MV-4-11 (cell line): ENCODE results near the gene CYP2F1.
"Not testable (repeated sequence)": the region's sequence is repeated elsewhere in the genome, so short reads cannot be mapped to it uniquely, and the experiment has no call there.

Source experiments
- DNase-seq: peaks from one replicate; lab custom pipeline; 2025; lab: John Stamatoyannopoulos, UW

Gene CYP2F1

DNA sequence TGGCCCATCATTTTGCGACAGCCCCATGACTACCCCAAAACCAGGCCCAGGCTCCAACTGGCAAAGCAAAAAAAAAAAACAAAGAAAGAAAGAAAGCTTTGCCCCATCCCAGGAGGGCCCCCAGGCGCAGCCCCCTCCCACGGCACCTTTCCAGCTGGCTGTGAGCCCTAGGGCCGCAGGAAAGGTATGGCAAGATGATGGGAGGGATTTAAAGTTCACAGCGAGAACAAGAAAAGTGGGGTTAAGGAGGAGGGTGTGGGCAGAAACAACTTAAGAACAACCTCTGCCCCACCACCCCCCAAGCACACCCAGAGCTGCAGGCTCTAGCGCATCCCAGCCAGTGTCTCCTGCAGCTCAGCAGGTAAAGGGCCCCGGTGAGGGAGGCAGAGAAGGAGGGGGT is at the start of gene CYP2F1:
CYP2F1 (plus strand) TSS at position 301 of the 400 bp plus-strand sequence. CDS start 1,757 bp downstream, outside the sequence.
- DNase-seq: no peak

DNA sequence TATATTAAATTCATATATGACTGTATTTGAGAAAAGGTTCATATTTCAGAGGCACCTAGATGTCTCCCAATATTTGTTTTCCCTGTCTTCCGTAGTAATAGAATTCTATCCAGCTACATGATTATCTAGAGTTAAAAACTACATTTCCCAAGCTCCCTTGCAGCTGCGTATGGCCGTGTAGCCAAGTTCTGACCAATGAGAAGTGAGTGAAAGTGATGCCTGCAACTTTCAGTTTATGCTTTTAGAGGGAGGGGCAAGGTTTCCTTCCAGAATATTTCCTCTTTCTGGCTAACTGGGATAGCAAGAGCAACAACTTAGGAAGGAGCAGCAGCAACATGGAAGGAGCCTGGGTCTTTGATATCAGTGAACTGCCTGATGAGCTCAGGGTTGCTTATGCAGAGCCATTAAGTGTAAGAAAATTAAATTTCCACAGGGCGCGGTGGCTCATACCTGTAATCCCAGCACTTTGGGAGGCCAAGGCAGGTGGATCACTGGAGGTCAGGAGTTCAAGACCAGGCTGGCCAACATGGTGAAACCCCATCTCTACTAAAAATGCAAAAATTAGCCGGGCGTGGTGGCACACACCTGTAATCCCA is 49.2 kb upstream of the CYP2F1 start:
- DNase-seq: peak; percentile 20

- peak; percentile 46 for DNase-seq
Measured at GRCh38 chr19:41076286-41076685, 37.9 kb upstream of the CYP2F1 start.

DNA sequence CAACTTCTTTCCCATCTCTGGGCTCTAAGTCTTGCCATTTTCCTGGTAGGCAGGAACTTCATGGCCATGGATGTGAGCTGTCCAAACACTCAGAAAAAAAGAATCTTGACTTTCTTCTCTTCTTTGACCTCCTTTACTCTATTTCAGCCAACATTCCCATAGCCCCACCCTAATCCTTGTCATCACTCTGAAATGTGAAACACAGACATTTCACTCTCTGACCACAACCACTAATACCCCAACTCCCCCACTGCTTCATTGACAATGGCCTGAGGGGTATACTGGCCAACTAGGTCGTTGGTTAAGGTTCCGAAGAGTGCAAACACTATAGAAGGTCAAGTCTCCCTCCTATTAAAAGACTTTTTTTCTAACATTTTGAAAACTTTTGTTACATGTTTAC is 30.7 kb upstream of the CYP2F1 start:
- no peak for DNase-seq

- DNase-seq: no peak
Measured at GRCh38 chr19:41085748-41086415, 28.4 kb upstream of the CYP2F1 start.

DNA sequence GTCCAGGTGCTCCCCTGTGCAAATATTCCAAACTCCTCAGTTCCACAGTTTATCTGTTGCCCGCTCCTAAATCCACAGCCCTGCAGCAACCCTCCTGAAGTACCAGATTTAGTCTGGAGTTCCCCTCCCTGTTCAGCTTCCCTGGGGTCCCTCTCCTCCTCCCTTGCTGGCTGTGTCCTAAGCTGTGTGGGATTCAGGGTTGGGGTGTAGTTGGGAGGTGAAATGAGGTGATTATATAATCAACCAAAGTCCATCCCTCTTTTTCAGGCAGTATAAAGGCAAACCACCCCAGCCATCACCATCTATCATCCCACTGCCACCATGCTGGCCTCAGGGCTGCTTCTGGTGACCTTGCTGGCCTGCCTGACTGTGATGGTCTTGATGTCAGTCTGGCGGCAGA is 26.1 kb upstream of the CYP2F1 start, which contains the start of gene CYP2A13:
CYP2A13 (plus strand) TSS at position 301 of the 400 bp plus-strand sequence; CDS start at position 322, 21 bp downstream.
- DNase-seq: no peak

GRCh38 chr19:41089959-41090358 is 24.3 kb upstream of the CYP2F1 start:
- no peak for DNase-seq

DNA sequence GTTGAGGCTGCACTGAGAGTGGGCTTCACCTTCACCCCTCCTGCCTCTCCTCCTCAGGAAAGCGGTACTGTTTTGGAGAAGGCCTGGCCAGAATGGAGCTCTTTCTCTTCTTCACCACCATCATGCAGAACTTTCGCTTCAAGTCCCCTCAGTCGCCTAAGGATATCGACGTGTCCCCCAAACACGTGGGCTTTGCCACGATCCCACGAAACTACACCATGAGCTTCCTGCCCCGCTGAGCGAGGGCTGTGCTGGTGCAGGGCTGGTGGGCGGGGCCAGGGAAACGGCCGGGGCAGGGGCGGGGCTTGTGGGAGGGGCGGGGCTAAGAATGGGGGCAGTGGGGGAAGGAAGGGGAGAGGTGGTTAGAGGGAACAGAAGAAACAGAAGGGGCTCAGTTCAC is 18.5 kb upstream of the CYP2F1 start:
- no peak for DNase-seq

GRCh38 chr19:41096353-41096752 is 17.9 kb upstream of the CYP2F1 start:
- no peak for DNase-seq

DNA sequence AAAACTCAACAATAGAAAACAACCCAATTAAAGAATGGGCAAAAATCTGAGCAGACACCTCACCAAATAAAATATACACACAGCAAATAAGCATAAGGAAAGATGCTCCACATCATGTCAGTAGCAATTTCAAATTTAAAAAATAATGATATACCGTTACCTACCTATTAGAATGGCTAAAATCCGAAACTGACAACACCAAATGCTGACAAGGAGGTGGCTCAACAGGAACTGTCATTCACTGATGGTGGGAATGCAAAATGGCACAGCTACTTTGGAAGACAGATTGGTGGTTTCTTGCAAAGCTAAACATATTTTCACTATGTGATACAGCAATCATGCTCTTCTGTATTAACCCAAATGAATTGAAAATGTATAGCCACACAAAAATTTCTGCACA is 16.9 kb upstream of the CYP2F1 start:
- DNase-seq: no peak

GRCh38 chr19:41098762-41099161 is 15.5 kb upstream of the CYP2F1 start:
- no peak for DNase-seq

DNA sequence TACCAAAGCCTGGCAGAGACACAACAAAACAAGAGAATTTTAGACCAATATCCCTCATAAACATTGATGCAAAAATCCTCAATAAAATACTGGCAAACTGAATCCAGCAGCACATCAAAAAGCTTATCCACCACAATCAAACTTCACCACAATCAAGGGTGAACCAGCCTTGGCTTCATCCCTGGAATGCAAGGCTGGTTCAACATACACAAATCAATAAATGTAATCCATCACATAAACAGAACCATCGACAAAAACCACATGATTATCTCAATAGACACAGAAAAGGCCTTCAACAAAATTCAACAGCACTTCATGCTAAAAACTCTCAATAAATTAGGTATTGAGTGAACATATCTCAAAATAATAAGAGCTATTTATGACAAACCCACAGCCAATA is 12.0 kb upstream of the CYP2F1 start:
- DNase-seq: not testable (repeated sequence)

DNA sequence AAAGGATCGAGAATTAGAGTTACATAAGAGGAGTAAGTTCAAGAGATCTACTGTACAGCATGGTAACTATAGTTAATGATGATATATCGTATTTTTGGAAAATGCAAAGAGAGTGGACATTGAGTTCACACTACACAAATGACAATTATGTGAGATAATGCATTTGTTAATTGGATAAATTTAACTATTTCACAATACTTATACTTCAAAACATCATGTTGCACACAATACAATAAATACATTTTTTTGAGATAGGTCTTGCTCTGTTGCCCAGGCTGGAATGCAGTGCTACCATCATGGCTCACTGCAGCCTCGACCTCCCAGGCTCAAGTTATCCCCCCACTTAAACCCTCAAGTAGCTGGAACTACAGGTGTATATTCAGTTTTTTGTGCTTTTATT is 8.1 kb upstream of the CYP2F1 start:
- no peak for DNase-seq

DNA sequence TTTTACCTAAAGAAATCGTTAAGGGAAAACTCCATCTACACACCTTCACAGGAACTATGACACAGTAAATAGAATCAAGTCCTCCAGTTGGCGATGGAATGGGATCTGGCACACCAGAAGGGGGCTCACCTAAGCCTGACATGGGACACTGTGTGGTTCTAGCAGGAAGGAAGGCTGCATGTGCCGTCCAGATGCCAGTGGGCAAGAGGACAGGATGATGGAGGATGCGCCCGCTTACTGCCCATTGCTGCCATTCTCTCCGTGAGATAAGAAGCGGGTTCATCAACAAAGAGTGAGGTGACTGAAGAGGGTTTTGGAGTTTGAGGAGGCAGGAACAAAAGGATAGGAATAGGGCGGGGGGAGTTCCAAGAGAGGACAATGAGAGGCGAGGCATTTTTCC is 2.9 kb upstream of the CYP2F1 start:
- no peak for DNase-seq

DNA sequence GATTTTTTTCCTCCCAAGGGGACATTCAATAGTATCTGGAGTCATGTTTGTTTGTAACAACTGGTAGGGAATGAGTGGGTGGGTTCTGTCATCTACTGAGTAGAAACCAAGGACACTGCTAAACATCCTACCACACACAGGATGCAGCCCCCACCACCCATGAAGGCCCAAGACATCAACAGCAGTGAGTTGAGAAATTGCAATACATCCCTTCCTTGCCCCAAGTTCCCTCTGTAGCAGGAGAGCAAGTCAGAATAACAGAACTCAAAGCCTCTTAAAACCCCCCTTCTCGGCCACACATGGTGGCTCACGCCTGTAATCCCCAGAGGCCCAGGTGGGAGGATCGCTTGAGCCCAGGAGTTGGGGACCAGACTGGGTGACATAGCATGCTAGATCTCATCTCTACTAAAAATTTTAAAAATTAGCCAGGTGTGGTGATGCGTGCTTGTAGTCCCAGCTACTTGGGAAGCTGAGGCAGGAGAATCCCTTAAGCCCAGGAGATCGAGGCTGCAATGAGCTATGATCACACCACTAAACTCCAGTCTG is 2.4 kb upstream of the CYP2F1 start:
- DNase-seq: no peak

GRCh38 chr19:41112728-41113290 is 1.4 kb upstream of the CYP2F1 start:
- no peak for DNase-seq

DNA sequence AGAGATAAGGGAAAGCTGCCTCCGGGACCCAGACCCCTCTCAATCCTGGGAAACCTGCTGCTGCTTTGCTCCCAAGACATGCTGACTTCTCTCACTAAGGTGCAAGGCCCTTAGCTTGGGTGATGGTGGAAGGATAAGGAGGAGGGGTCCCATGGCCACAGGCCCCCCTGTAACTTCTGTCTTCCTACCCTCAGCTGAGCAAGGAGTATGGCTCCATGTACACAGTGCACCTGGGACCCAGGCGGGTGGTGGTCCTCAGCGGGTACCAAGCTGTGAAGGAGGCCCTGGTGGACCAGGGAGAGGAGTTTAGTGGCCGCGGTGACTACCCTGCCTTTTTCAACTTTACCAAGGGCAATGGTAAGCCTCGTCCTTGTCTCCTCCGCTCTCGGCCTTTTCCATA is 2.0 kb downstream of the CYP2F1 start:
- no peak for DNase-seq

- peak; percentile 98 for DNase-seq
Measured at GRCh38 chr19:41120929-41121911, 7.0 kb downstream of the CYP2F1 start.

- DNase-seq: not testable (repeated sequence)
Measured at GRCh38 chr19:41122846-41123245, 8.6 kb downstream of the CYP2F1 start.

DNA sequence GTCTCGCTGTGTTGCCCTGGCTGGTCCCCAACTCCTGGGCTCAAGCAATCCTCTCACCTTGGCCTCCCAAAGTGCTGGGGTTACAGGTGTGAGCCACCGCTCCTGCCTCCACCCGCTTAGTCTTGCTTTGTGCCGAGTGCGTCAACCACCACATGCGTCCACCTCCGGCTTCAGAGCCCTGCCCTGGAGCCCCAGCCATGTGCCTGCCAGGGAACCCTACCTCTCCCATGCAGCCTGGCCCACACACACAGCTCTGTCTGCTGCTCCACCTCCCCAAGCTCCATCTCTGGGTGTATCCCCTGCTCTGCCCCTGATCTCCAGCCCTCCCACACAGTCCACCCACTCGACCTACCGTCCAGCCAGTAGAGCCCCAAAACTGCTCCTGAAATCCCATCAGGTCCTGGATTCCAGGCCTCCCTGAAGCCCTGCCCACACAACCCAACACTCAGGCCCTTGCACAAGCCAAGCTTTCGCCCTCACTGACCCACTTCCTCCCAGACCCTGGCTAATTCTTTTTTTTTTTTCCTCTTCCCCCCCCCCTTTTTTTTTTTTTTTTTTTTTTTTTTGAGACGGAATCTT is 9.6 kb downstream of the CYP2F1 start:
- peak; percentile 65 for DNase-seq

DNA sequence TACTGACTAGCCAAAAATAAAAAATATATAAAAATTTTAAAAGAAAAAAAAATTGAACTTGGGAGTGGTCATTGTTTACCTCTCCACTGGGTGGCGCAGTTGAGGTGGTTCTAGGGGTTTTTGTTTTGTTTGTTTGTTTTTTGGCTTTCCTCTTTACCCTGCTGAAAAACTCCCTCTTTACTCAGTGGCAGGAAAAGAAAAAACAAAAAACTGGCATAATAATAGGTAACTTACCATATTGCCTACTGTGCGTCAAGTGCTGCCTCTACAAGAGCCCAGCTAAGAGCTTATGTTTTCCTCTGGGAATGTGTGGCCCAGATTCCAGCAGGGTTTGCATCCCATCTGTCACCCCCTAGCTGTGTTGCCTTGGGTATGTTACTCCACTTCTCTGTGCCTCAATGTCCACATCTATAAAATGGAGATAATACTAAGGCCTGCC is 12.6 kb downstream of the CYP2F1 start:
- DNase-seq: peak; percentile 9
